Tibial artery (tissue), 4 donors: Measurements from ENCODE around the gene PDCL2.

Experiments
- DNase-seq, 2 donors: peaks; one replicate each; pipeline ENCODE4 v3.0.0-alpha.2; 2019
- H3K27ac ChIP-seq, 2 donors: fragments of 200-600 bp; sonication (generic) in 1 of 2; 1 replicate in 1 of 2; 2 replicates in 1 of 2; pipeline ENCODE4 v1.5.1; 2018 to 2019; ENCODE audit warnings: mild to moderate bottlenecking in 1 of 2
- H3K27me3 ChIP-seq, 2 donors: fragments of 200-600 bp; sonication (generic) in 1 of 2; one replicate each; pipeline versions ENCODE4 v1.5.1 to v1.6.0; 2016 to 2019
- H3K36me3 ChIP-seq, 3 donors: fragments of 200-600 bp; sonication (generic) in 2 of 3; one replicate each; pipeline ENCODE4 v1.5.1; 2016 to 2019; ENCODE audit warnings: mild to moderate bottlenecking in 2 of 3
- H3K4me1 ChIP-seq, 4 donors: fragments of 200-600 bp; sonication (generic) in 2 of 4; 1 replicate in 3 of 4; 2 replicates in 1 of 4; pipeline ENCODE4 v1.5.1; 2016 to 2019
- H3K4me3 ChIP-seq, 2 donors: fragments of 200-600 bp; sonication (generic) in 1 of 2; 1 replicate in 1 of 2; 2 replicates in 1 of 2; pipeline ENCODE4 v1.5.1; 2018 to 2019; ENCODE audit warnings: mild to moderate bottlenecking in 2 of 2
- H3K9me3 ChIP-seq, 3 donors: fragments of 200-600 bp; sonication (generic) in 1 of 3; one replicate each; pipeline ENCODE4 v1.5.1; 2016 to 2019
- intact Hi-C: fragments of 100-400 bp; cut with DNase I; formaldehyde crosslinking; loops from one replicate; pipeline ENCODE4 v1.15.0; 2023; ENCODE audit warnings: low total_unique reads
- TF ChIP-seq, protein P1 (sequence below), 2 experiments: fragments of 200-600 bp in 1 of 2; fragments of 450-650 bp in 1 of 2; IDR thresholded peaks; one replicate each; pipeline ENCODE4 v1.5.1; 2017 to 2019; ENCODE audit warnings: antibody characterized with exemption in 2 of 2, mild to moderate bottlenecking in 1 of 2, moderate library complexity in 1 of 2

The PDCL2 gene

GRCh38 chr4:55615008-55615407 lies 23.0 kb upstream of the PDCL2 start:
- Histone ChIP-seq H3K4me3 (no peak overlapping the region), H3K4me1 (no peaks in the 10 kb centered on the region), H3K9me3 (no peaks in the 10 kb centered on the region), H3K27ac (no peak overlapping the region), H3K36me3 (no peaks in the 10 kb centered on the region), H3K27me3 (no peaks in the 10 kb centered on the region)
- no peak for DNase-seq
- TF ChIP-seq, protein P1, sequence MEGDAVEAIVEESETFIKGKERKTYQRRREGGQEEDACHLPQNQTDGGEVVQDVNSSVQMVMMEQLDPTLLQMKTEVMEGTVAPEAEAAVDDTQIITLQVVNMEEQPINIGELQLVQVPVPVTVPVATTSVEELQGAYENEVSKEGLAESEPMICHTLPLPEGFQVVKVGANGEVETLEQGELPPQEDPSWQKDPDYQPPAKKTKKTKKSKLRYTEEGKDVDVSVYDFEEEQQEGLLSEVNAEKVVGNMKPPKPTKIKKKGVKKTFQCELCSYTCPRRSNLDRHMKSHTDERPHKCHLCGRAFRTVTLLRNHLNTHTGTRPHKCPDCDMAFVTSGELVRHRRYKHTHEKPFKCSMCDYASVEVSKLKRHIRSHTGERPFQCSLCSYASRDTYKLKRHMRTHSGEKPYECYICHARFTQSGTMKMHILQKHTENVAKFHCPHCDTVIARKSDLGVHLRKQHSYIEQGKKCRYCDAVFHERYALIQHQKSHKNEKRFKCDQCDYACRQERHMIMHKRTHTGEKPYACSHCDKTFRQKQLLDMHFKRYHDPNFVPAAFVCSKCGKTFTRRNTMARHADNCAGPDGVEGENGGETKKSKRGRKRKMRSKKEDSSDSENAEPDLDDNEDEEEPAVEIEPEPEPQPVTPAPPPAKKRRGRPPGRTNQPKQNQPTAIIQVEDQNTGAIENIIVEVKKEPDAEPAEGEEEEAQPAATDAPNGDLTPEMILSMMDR (IDR thresholded peaks at IDR 0.05), result no peak
- intact Hi-C loops, result no loop called here

DNA sequence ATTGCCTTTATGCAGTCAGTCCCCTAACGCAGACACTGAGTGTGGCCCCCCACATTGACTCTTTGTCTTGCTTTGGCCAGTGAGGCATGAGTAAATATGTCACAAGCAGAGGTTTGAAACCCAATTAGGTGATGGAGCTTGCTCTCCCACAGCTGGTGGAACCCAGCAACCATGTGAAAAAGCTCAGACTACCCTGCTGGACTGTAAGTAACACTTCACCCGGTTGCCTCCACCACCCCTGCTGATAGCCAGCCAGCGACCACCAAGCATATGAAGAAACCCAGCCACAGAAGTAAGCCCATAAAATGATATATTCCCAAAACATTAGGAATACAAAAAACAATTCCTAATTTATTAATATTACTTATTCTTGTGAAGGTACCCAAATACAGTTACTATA lies 21.6 kb upstream of the PDCL2 start:
- Histone ChIP-seq H3K4me1 (no peaks in the 10 kb centered on the region), H3K9me3 (no peaks in the 10 kb centered on the region), H3K27me3 (no peaks in the 10 kb centered on the region), H3K4me3 (no peak overlapping the region), H3K36me3 (no peaks in the 10 kb centered on the region), H3K27ac (no peak overlapping the region)
- intact Hi-C loops, result no loop called here
- TF ChIP-seq, protein P1 (IDR thresholded peaks at IDR 0.05), result no peak
- no peak for DNase-seq

GRCh38 chr4:55612341-55612740 lies 20.3 kb upstream of the PDCL2 start:
- no peak overlapping the region for H3K4me3 ChIP-seq
- TF ChIP-seq, protein P1 (IDR thresholded peaks at IDR 0.05), result no peak
- H3K27ac ChIP-seq, result no peak overlapping the region
- H3K36me3 ChIP-seq, result no peaks in the 10 kb centered on the region
- intact Hi-C loops, result no loop called here
- no peak for DNase-seq
- no peaks in the 10 kb centered on the region for H3K27me3 ChIP-seq
- H3K9me3 ChIP-seq, result no peaks in the 10 kb centered on the region
- H3K4me1 ChIP-seq, result no peaks in the 10 kb centered on the region

GRCh38 chr4:55611358-55612059 lies 19.5 kb upstream of the PDCL2 start:
- intact Hi-C loops, result no loop called here
- H3K4me1 ChIP-seq, result no peaks in the 10 kb centered on the region
- no peaks in the 10 kb centered on the region for H3K36me3 ChIP-seq
- H3K27me3 ChIP-seq, result no peaks in the 10 kb centered on the region
- no peak overlapping the region for H3K4me3 ChIP-seq
- TF ChIP-seq, protein P1 (IDR thresholded peaks at IDR 0.05), result no peak
- H3K27ac ChIP-seq, result no peak overlapping the region
- no peak for DNase-seq
- no peaks in the 10 kb centered on the region for H3K9me3 ChIP-seq

DNA sequence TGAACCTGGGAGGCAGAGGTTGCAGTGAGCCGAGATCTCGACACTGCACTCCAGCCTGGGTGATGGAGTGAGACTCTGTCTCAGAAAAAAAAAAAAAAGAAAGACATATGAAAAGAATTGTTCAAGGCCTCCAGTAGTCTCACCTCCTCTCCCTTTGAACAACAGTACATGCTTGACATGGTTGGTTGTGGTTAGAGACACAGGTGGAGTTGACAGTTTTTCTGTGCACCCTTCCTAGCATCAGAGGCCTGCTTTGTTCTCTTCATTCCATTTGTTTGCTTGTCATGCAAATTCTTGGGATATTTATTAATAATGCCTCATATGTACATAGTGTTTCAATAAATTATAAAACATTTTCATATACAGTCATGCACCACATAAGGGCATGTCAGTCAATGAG lies 18.3 kb upstream of the PDCL2 start:
- H3K4me1 ChIP-seq, result no peaks in the 10 kb centered on the region
- H3K36me3 ChIP-seq, result no peaks in the 10 kb centered on the region
- no peak overlapping the region for H3K27ac ChIP-seq
- no peaks in the 10 kb centered on the region for H3K9me3 ChIP-seq
- H3K4me3 ChIP-seq, result no peak overlapping the region
- no peaks in the 10 kb centered on the region for H3K27me3 ChIP-seq
- TF ChIP-seq, protein P1 (IDR thresholded peaks at IDR 0.05), result no peak
- no peak for DNase-seq
- intact Hi-C loops, result no loop called here
